ENCODE data around the gene YJEFN3. TPM values are rescaled to one million over a fixed set of nuclear protein-coding genes. Genes with fewer than 3 reads are reported as not detected.

YJEFN3 gene
- polyA plus RNA-seq, 1 donor (not counting 4 experiments of a cell fraction or from before 2014, with no cell fraction given): 1.2 TPM

GRCh38 chr19:19544954-19545591 lies 16.4 kb downstream of the YJEFN3 start:
- Histone ChIP-seq H3K9me1 (ENCODE audit: control insufficient read depth, extremely low read depth, insufficient read depth, low read length) (no peaks in the 10 kb centered on the region), H3K4me2 (ENCODE audit: control insufficient read depth, extremely low read depth, insufficient read depth, low read depth, low read length) (no peak overlapping the region), H2AFZ (ENCODE audit: control insufficient read depth, low read length) (no peak overlapping the region), H3K79me2 (ENCODE audit: control insufficient read depth, insufficient read depth, low read length) (no peaks in the 10 kb centered on the region), H3K9me3 (ENCODE audit: control insufficient read depth, low read depth, low read length) (no peaks in the 10 kb centered on the region), H3K9ac (ENCODE audit: control insufficient read depth, extremely low read depth, insufficient read depth, low read length) (no peak overlapping the region), H3K27me3 (ENCODE audit: control insufficient read depth, extremely low read depth, insufficient read depth, low read length) (peaks cover 35% of the 10 kb centered on the region), H4K20me1 (ENCODE audit: control insufficient read depth, extremely low read depth, insufficient read depth, low read length) (no peaks in the 10 kb centered on the region), H3K36me3 (ENCODE audit: control insufficient read depth in 2 of 2, extremely low read depth in 1 of 2, insufficient read depth in 2 of 2, low read length in 2 of 2) (no peaks in the 10 kb centered on the region), H3K4me1 (ENCODE audit: control insufficient read depth, extremely low read depth, insufficient read depth, low read length) (no peaks in the 10 kb centered on the region), H3K4me3 (ENCODE audit: control insufficient read depth in 2 of 3, extremely low read depth in 1 of 3, insufficient read depth in 2 of 3, low read depth in 1 of 3, low read length in 3 of 3) (no peak overlapping the region), H3K27ac (ENCODE audit: control insufficient read depth, insufficient read depth, low read length) (no peak overlapping the region)
- FAIRE-seq (no peak), DNase-seq (ENCODE audit: low read depth, low spot score) (no peak)
- TF ChIP-seq EZH2 (IDR thresholded peaks at IDR 0.05; ENCODE audit: low read length) (no peak), CTCF (optimal IDR thresholded peaks at IDR 0.05 in 1 of 3, IDR thresholded peaks at IDR 0.05 in 1 of 3, conservative IDR thresholded peaks at IDR 0.05 in 1 of 3; ENCODE audit: extremely low read depth in 1 of 3, insufficient read depth in 2 of 3, low read length in 3 of 3) (no peak)
- dilution Hi-C loops (cut with MboI; ENCODE audit: extremely low pct_ligation_motif_present, low sequenced_read_pairs): no loop called here

- Histone ChIP-seq H2AFZ (ENCODE audit: control insufficient read depth, low read length) (no peak overlapping the region), H3K79me2 (ENCODE audit: control insufficient read depth, insufficient read depth, low read length) (no peaks in the 10 kb centered on the region), H3K9me1 (ENCODE audit: control insufficient read depth, extremely low read depth, insufficient read depth, low read length) (no peaks in the 10 kb centered on the region), H4K20me1 (ENCODE audit: control insufficient read depth, extremely low read depth, insufficient read depth, low read length) (no peaks in the 10 kb centered on the region), H3K9ac (ENCODE audit: control insufficient read depth, extremely low read depth, insufficient read depth, low read length) (no peak overlapping the region), H3K9me3 (ENCODE audit: control insufficient read depth, low read depth, low read length) (no peaks in the 10 kb centered on the region), H3K4me1 (ENCODE audit: control insufficient read depth, extremely low read depth, insufficient read depth, low read length) (no peaks in the 10 kb centered on the region), H3K4me2 (ENCODE audit: control insufficient read depth, extremely low read depth, insufficient read depth, low read depth, low read length) (no peak overlapping the region), H3K27me3 (ENCODE audit: control insufficient read depth, extremely low read depth, insufficient read depth, low read length) (peaks cover 32% of the 10 kb centered on the region), H3K4me3 (ENCODE audit: control insufficient read depth in 2 of 3, extremely low read depth in 1 of 3, insufficient read depth in 2 of 3, low read depth in 1 of 3, low read length in 3 of 3) (no peak overlapping the region), H3K27ac (ENCODE audit: control insufficient read depth, insufficient read depth, low read length) (no peak overlapping the region), H3K36me3 (ENCODE audit: control insufficient read depth in 2 of 2, extremely low read depth in 1 of 2, insufficient read depth in 2 of 2, low read length in 2 of 2) (no peaks in the 10 kb centered on the region)
- DNase-seq (ENCODE audit: low read depth, low spot score) (no peak), FAIRE-seq (no peak)
- TF ChIP-seq CTCF (optimal IDR thresholded peaks at IDR 0.05 in 1 of 3, IDR thresholded peaks at IDR 0.05 in 1 of 3, conservative IDR thresholded peaks at IDR 0.05 in 1 of 3; ENCODE audit: extremely low read depth in 1 of 3, insufficient read depth in 2 of 3, low read length in 3 of 3) (no peak), EZH2 (IDR thresholded peaks at IDR 0.05; ENCODE audit: low read length) (no peak)
- dilution Hi-C loops (cut with MboI; ENCODE audit: extremely low pct_ligation_motif_present, low sequenced_read_pairs): no loop called here
These were observed 17.0 kb downstream of the YJEFN3 start for GRCh38 chr19:19545707-19546106.
